ENCODE results near the gene DPEP2. TPM values are rescaled to one million over a fixed set of nuclear protein-coding genes. Genes with fewer than 3 reads are reported as not detected.

DPEP2 gene
- total RNA-seq, 4 donors from 2014 or later = 4.0 to 8.7 (median 4.8) TPM

DNA sequence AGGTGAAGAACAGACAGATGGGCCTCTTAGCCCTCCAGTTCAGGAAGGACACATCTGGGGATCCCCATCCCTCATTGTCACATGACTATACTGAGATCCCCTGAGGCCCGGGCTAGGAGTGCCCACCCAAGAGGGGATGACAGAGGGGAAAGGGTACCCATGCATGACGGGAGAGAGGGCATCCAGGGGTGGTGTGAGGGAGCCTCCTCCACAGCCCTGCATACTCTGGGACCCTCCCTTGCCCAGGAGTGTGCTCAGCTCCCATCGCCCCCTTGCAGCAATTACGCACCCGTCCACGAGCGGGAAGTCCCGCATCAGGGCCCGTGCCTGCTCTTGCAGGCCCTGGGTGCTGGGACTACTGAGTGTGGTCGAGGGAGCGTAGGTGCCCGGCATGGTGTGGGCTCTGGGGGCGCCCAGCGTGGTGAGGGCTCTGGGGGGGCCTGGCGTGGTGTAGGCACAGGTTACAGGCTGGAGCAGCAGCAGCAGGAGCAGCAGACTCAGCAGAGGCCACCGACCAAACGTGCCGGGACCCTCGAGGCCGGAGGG, 6.5 kb downstream of the DPEP2 start:
- ATAC-seq (ENCODE audit: low FRiP score) (peak; percentile 14), DNase-seq (ENCODE audit: low spot score) (no peak)
- TF ChIP-seq, protein P1, sequence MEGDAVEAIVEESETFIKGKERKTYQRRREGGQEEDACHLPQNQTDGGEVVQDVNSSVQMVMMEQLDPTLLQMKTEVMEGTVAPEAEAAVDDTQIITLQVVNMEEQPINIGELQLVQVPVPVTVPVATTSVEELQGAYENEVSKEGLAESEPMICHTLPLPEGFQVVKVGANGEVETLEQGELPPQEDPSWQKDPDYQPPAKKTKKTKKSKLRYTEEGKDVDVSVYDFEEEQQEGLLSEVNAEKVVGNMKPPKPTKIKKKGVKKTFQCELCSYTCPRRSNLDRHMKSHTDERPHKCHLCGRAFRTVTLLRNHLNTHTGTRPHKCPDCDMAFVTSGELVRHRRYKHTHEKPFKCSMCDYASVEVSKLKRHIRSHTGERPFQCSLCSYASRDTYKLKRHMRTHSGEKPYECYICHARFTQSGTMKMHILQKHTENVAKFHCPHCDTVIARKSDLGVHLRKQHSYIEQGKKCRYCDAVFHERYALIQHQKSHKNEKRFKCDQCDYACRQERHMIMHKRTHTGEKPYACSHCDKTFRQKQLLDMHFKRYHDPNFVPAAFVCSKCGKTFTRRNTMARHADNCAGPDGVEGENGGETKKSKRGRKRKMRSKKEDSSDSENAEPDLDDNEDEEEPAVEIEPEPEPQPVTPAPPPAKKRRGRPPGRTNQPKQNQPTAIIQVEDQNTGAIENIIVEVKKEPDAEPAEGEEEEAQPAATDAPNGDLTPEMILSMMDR (IDR thresholded peaks at IDR 0.05) = no peak

DNA sequence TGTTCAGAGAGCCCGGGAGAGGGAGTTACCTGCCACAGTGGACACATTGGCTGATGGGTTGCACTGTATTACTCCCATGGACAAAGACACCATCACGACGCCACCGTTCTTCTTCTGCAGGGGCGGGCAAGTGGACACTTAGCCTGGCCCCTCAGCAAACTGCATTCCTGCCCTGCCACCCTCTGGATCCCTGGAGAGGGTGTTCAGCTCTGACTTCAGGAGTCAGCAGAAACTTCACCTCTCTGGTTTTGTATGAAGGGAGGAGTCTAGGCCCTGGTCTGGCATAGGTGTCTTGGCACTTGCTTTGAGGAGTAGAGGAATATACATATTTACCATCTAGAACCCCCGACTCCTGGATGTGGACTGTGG, 9.3 kb downstream of the DPEP2 start:
- no peak for DNase-seq (ENCODE audit: low spot score)
- TF ChIP-seq, protein P1 (IDR thresholded peaks at IDR 0.05) = no peak
- ATAC-seq (ENCODE audit: low FRiP score) = no peak

DNA sequence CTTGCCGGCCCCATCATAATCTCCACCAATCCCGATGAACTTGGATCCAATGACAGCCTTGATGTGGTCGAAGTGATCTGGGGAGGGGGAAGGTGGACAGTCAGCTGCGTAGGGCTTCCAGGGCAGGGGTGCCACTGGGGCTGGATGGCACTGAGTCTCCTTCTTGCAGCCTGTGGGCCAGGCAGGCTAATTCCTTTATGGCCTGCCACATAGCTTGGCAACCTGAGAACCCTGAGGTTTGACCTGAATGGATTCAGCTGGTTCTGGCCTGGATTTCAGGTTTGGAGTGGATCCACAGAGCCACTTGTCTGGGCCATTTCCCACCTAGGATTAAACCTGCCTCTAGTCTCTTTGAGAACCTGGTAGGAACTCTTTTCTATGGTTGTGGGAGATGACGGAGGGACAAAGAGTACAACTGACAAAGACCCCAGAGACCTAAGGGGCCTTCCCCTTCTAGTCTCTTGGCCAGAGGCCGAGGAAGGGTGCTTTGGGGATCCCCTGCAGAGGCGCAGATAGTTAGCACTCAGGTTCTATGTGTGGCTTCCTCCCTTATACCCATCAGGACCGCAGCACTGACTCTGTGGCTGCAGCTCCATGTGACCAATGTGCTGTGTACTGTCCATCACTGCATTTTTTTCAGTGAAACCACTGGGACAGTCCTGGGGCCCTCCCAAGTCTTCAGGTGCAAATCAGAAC, 9.8 kb downstream of the DPEP2 start:
- TF ChIP-seq, protein P1 (IDR thresholded peaks at IDR 0.05) = no peak
- ATAC-seq (ENCODE audit: low FRiP score) (no peak), DNase-seq (ENCODE audit: low spot score) (no peak)

DNA sequence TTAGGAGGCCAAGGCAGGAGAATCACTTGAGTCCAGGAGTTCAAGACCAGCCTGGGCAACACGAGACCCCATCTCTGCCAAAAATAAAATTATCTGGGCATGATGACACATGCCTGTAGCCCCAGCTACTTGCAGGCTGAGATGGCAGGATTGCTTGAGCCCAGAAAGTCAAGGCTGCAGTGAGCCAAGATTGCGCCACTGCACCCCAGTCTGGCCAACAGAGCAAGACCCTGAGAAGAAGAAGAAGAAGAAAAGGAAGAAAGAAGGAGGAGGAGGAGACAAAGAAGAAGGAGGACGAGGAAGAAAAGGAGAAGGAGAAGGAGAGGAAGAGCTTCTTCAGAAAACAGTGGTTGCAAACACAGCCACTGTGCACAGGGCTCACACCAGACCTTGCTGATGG, 10.6 kb downstream of the DPEP2 start:
- ATAC-seq (ENCODE audit: low FRiP score) = no peak
- TF ChIP-seq, protein P1 (IDR thresholded peaks at IDR 0.05) = no peak
- DNase-seq (ENCODE audit: low spot score) = no peak

DNA sequence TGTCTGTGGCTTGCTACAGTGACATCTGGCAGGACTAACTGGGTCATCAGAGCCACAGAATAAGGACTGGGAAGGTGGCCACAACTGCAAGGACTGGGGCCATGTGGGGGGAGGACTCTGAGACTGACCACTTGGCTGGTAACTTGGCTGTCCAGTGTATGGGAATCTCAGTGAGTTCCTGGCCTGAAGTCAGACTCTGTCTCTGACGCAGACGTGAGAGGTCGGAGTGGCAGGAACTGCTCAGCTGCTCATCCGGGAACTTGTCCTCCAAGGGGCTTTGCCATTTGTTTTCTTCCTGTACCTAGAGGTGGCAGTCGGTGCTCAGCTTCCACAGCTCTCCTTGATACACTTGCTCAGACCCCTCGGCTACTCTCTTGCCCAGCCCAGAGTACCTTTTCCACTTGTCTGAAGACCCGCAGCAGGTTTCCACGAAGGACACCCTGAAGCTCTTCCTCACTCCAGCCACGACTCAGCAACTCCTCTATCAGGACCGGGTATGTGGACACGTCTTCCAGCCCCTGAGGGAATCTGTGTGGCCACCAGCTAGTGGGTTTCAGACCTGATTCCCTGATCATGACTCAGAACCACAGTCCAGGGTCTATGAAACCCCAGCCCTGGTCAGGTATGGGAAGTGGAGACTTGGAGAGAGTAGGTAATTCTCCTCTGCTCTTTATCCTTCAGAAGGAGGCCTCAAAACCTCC, 11.7 kb downstream of the DPEP2 start:
- no peak for DNase-seq (ENCODE audit: low spot score)
- no peak for ATAC-seq (ENCODE audit: low FRiP score)
- TF ChIP-seq, protein P1 (IDR thresholded peaks at IDR 0.05) = no peak

DNA sequence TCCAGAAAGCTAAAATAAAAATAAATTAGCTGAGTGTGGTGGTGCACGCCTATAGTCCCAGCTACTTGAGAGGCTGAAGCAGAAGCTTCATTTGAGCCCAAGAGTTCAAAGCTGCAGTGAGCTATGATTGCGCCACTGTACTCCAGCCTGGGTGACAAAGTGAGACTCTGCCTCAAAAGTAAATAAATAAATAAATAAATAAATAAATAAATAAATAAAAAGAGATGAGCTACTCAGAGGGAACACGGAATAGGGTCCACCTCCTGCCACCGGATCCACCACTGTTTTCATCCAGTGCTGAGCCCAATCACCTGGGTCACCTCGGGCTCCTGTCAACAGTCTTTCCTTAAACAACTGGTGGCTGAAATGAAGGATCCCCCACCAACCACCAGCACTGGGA, 12.3 kb downstream of the DPEP2 start:
- TF ChIP-seq, protein P1 (IDR thresholded peaks at IDR 0.05) = no peak
- DNase-seq (ENCODE audit: low spot score) (no peak), ATAC-seq (ENCODE audit: low FRiP score) (no peak)
